BJ (cell line): ENCODE measurements around the gene UGT2A3. TPM values are rescaled to one million over a fixed set of nuclear protein-coding genes. Genes with fewer than 3 reads are reported as not detected.

ENCODE experiments used
- CTCF ChIA-PET: fragments of 350-600 bp; formaldehyde crosslinking; extraction: SDS; loops from one replicate; lab custom pipeline; 2021; ENCODE audit warnings: antibody characterized with exemption, inconsistent platforms; lab: Yijun Ruan, JAX
- POLR2A ChIA-PET: fragments of 300-600 bp; sonication (Branson Sonifier 250); formaldehyde crosslinking; extraction: SDS; loops from one replicate; lab custom pipeline; 2021; ENCODE audit warnings: antibody characterized with exemption; lab: Charles Lee
- DNase-seq: peaks from one replicate; pipeline ENCODE4 v3.0.0-alpha.2; 2011; ENCODE audit warnings: low read depth
- H3K27me3 ChIP-seq: 2 replicates; pipeline ENCODE4 v1.6.0; 2011; ENCODE audit warnings: low read length; ENCODE audit not compliant: control insufficient read depth, insufficient read depth
- H3K36me3 ChIP-seq: 2 replicates; pipeline ENCODE4 v1.5.1; 2011; ENCODE audit warnings: low read length; ENCODE audit not compliant: control insufficient read depth, insufficient read depth
- H3K4me3 ChIP-seq: 2 replicates; pipeline ENCODE4 v1.5.1; 2011; ENCODE audit warnings: low read depth, mild to moderate bottlenecking, control low read depth, low read length
- polyA plus RNA-seq: library from polyadenylated mRNA; depleted of rRNA; stranded (reverse); fragments of >200 nt; gene quantifications from 2 replicates; pipeline ENCODE4 v1.2.3, GENCODE V29; 2011
- TF ChIP-seq, protein P1 (sequence below): IDR thresholded peaks from 2 replicates; pipeline ENCODE4 v1.5.1; 2011; ENCODE audit warnings: low read depth, mild to moderate bottlenecking, control low read depth, inconsistent platforms, low read length, moderate library complexity; ENCODE audit not compliant: insufficient read depth

UGT2A3 gene
- polyA plus RNA-seq, 1 experiment = not detected

DNA sequence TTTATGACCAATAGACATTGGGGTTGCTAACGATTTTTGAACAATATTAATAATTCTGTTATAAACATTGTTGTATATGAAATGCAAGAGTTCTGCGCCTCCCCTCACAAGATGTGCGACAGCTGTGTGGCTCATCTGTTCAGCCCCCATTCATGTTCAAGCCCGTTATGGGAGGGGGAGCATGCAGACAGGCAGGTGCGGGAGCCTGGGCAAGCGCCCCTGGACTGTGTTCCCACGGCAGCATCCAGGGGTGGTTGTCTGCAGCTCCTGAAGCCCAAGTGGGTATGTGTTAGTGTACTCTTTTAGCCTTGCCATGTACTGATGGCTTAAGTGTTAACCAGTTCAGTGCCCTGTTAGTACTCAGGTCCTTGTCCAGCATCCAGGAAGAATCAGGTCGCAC, 34.6 kb downstream of the UGT2A3 start:
- no peaks in the 10 kb centered on the region for H3K36me3 ChIP-seq
- H3K27me3 ChIP-seq = no peaks in the 10 kb centered on the region
- TF ChIP-seq, protein P1, sequence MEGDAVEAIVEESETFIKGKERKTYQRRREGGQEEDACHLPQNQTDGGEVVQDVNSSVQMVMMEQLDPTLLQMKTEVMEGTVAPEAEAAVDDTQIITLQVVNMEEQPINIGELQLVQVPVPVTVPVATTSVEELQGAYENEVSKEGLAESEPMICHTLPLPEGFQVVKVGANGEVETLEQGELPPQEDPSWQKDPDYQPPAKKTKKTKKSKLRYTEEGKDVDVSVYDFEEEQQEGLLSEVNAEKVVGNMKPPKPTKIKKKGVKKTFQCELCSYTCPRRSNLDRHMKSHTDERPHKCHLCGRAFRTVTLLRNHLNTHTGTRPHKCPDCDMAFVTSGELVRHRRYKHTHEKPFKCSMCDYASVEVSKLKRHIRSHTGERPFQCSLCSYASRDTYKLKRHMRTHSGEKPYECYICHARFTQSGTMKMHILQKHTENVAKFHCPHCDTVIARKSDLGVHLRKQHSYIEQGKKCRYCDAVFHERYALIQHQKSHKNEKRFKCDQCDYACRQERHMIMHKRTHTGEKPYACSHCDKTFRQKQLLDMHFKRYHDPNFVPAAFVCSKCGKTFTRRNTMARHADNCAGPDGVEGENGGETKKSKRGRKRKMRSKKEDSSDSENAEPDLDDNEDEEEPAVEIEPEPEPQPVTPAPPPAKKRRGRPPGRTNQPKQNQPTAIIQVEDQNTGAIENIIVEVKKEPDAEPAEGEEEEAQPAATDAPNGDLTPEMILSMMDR = no peak
- H3K4me3 ChIP-seq = no peak overlapping the region
- ChIA-PET CTCF (no interaction called here), POLR2A (no interaction called here)
- DNase-seq = no peak

DNA sequence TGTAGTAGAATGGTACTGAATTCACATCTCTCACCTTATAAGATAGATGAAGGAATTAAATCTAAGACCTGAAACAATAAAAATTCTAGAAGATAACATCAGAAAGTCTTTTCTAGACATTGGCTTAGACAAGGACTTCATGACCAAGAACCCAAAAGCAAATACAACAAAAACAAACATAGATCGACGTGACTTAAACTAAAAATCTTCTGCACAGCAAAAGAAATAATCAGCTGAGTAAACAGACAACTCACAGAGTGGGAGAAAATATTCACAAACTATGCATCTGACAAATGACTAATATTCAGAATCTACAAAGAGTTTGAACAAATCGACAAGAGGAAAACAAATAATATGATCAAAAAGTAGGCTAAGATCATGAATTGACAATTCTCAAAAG, 38.8 kb downstream of the UGT2A3 start:
- CTCF ChIA-PET = no interaction called here
- Histone ChIP-seq H3K27me3 (no peaks in the 10 kb centered on the region), H3K4me3 (no peak overlapping the region), H3K36me3 (no peaks in the 10 kb centered on the region)
- no peak for DNase-seq
- TF ChIP-seq, protein P1 = no peak
- POLR2A ChIA-PET = no interaction called here

DNA sequence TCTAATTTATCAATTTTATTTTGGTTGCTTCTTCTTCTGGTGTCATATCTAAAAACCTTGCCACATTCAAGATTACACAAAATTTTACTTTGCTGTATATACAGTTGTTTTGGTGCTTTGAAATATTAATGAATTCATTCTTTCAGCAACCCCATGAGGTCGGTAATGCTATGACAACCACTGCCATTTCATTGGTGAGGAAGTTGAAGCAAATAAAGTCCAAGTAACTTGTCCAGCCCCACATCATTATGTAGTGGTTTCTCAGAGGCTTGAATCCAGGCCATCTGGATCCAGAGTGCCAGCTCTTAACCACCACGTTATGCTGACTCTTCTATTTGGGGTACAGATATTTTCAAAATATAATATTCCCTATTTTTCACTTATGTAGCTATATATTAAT, 42.2 kb downstream of the UGT2A3 start:
- no peak for DNase-seq
- POLR2A ChIA-PET = no interaction called here
- Histone ChIP-seq H3K4me3 (no peak overlapping the region), H3K27me3 (no peaks in the 10 kb centered on the region), H3K36me3 (no peaks in the 10 kb centered on the region)
- CTCF ChIA-PET = no interaction called here
- TF ChIP-seq, protein P1 = no peak

DNA sequence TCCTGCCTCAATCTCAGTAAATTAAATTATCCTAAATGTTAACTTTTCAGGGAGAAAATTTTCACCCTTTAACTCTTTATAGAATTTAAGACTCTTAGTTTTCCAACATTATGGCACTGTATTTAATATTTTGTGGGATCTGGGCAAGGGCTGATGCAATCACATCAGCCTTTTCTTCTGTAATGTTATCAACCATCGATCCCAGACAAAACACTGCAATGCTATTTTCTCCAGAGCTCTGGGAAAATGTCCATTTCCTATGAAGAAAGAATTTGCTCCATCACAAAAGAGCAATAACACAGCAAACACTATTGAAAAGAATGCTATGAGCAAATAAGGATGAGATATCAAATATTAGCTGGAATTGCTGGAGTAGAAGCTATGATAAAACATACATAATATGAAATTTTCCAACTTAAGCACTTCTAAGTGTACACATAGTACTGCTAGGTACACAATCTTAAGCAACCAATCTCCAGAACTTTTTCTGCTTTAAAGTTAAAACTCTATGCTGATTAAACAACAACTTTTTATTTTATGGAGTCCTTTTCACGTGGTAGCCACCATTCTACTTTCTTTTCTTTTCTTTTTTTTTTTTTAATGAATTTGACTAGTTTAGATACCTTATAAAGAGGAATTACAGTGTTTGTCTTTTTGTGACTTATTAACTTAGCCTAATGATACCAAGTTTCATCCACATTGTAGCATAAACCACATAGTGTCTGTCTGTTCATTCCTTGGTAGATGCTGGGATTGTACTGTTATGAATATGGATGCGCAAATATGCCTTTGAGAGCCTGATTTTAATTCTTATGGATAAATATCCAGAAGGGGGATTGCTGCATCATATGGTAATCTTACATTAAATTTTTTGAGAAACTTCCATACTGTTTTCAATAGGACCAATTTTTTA, 43.6 kb downstream of the UGT2A3 start:
- no peak for DNase-seq
- CTCF ChIA-PET = no interaction called here
- no peak overlapping the region for H3K4me3 ChIP-seq
- TF ChIP-seq, protein P1 = no peak
- no peaks in the 10 kb centered on the region for H3K36me3 ChIP-seq
- POLR2A ChIA-PET = no interaction called here
- no peaks in the 10 kb centered on the region for H3K27me3 ChIP-seq

DNA sequence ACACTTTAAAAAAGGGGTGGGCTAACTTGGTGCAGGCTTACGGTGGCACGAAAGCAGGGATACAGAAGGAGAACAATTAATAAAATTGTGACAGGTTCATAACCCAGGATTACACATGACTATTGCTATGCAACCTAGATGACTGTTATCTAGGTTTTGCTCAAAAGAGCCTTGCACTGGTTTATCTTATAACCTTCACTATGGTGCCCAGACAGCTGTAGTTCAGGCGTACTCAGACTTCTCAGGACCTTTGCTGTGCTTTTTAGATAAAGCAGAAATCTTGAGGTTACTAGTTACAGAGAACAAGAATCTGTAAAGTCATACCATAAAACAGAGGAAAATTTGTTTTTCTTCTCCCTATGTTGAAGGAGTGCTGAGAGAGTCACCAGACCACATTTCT, 44.4 kb downstream of the UGT2A3 start:
- no peak for DNase-seq
- Histone ChIP-seq H3K4me3 (no peak overlapping the region), H3K36me3 (no peaks in the 10 kb centered on the region), H3K27me3 (no peaks in the 10 kb centered on the region)
- TF ChIP-seq, protein P1 = no peak
- ChIA-PET CTCF (no interaction called here), POLR2A (no interaction called here)
